PC-3 (cell line): ENCODE measurements around the gene SCN1B.
A peak's percentile ranks its signal among the peaks of the same experiment; 100 is the strongest.

Experiments
- CTCF ChIP-seq: fragments of 300-600 bp; sonication (generic); conservative IDR thresholded peaks from 2 replicates; pipeline ENCODE4 v1.5.1; 2017; ENCODE audit warnings: antibody characterized with exemption, low read depth, mild to moderate bottlenecking, low read length
- EZH2 ChIP-seq: fragments of 300-600 bp; sonication (generic); IDR thresholded peaks from one replicate; pipeline ENCODE4 v1.6.1; 2017; ENCODE audit warnings: antibody characterized with exemption, mild to moderate bottlenecking, low read length; ENCODE audit not compliant: unreplicated experiment

- TF ChIP-seq CTCF (peak; percentile 75), EZH2 (no peak)
Observed at GRCh38 chr19:35013041-35013819, 17.0 kb upstream of the SCN1B start.
